Progenitor cell of endocrine pancreas (in vitro differentiated cells): ENCODE results near the gene NETO2. TPM values are rescaled to one million over a fixed set of nuclear protein-coding genes. Genes with fewer than 3 reads are reported as not detected.
A peak's percentile ranks its signal among the peaks of the same experiment; 100 is the strongest.

Experiments used
- DNase-seq: peaks from one replicate; pipeline ENCODE4 v3.0.0; 2021; ENCODE audit warnings: low spot score; ENCODE audit not compliant: unreplicated experiment
- H3K27ac Mint-ChIP-seq: 2 replicates; pipeline ENCODE4 v1.8.0; 2021; ENCODE audit warnings: mild to moderate bottlenecking, moderate library complexity, mixed read lengths
- H3K27me3 Mint-ChIP-seq: 2 replicates; pipeline ENCODE4 v1.8.0; 2021; ENCODE audit warnings: mixed read lengths
- H3K36me3 Mint-ChIP-seq: 2 replicates; pipeline ENCODE4 v1.8.0; 2022; ENCODE audit warnings: mixed read lengths; ENCODE audit not compliant: insufficient read depth
- H3K4me1 Mint-ChIP-seq: 2 replicates; pipeline ENCODE4 v1.8.0; 2021; ENCODE audit warnings: low read depth, mixed read lengths
- H3K4me3 Mint-ChIP-seq: 2 replicates; pipeline ENCODE4 v1.8.0; 2021; ENCODE audit warnings: low read depth, mild to moderate bottlenecking, moderate library complexity, mixed read lengths
- H3K9me3 Mint-ChIP-seq: 2 replicates; pipeline ENCODE4 v1.8.0; 2021; ENCODE audit warnings: low read depth, mixed read lengths
- CTCF ChIP-seq: fragments of 200-600 bp; sonication (generic); IDR thresholded peaks from one replicate; pipeline ENCODE4 v1.5.0; 2021; ENCODE audit warnings: antibody characterized with exemption, mild to moderate bottlenecking; ENCODE audit not compliant: unreplicated experiment
- total RNA-seq: library from RNA; stranded (reverse); gene quantifications from 2 replicates; pipeline ENCODE4 v1.2.1, GENCODE V29; 2021

The NETO2 gene
- total RNA-seq, 1 donor from 2014 or later, result 55.2 TPM

GRCh38 chr16:47069313-47069712 is 74.4 kb downstream of the NETO2 start:
- Mint-ChIP-seq H3K4me1 (peaks cover 12% of the 10 kb centered on the region), H3K4me3 (no peak overlapping the region), H3K27ac (no peak overlapping the region), H3K36me3 (no peaks in the 10 kb centered on the region), H3K27me3 (peaks cover 8% of the 10 kb centered on the region), H3K9me3 (peaks cover 4% of the 10 kb centered on the region)
- DNase-seq, result no peak
- no peak for TF ChIP-seq CTCF

GRCh38 chr16:47067203-47067602 is 76.5 kb downstream of the NETO2 start:
- H3K4me1 Mint-ChIP-seq, result peaks cover 12% of the 10 kb centered on the region
- no peak overlapping the region for H3K4me3 Mint-ChIP-seq
- no peak overlapping the region for H3K27ac Mint-ChIP-seq
- peaks cover 8% of the 10 kb centered on the region for H3K27me3 Mint-ChIP-seq
- H3K36me3 Mint-ChIP-seq, result no peaks in the 10 kb centered on the region
- DNase-seq, result no peak
- no peak for TF ChIP-seq CTCF
- H3K9me3 Mint-ChIP-seq, result peaks cover 5% of the 10 kb centered on the region

- peaks cover 8% of the 10 kb centered on the region for H3K27me3 Mint-ChIP-seq
- H3K27ac Mint-ChIP-seq, result peak overlapping the region; percentile 23
- H3K4me3 Mint-ChIP-seq, result no peak overlapping the region
- H3K36me3 Mint-ChIP-seq, result no peaks in the 10 kb centered on the region
- DNase-seq, result no peak
- no peak for TF ChIP-seq CTCF
- peaks cover 12% of the 10 kb centered on the region for H3K4me1 Mint-ChIP-seq
- H3K9me3 Mint-ChIP-seq, result peaks cover 3% of the 10 kb centered on the region
Observed at GRCh38 chr16:47065766-47066688, 77.7 kb downstream of the NETO2 start.

- Mint-ChIP-seq H3K27ac (no peak overlapping the region), H3K36me3 (no peaks in the 10 kb centered on the region), H3K4me1 (peaks cover 12% of the 10 kb centered on the region), H3K27me3 (peaks cover 8% of the 10 kb centered on the region), H3K4me3 (no peak overlapping the region), H3K9me3 (peaks cover 3% of the 10 kb centered on the region)
- no peak for TF ChIP-seq CTCF
- no peak for DNase-seq
Observed at GRCh38 chr16:47064775-47065174, 79.0 kb downstream of the NETO2 start.

- no peak for DNase-seq
- Mint-ChIP-seq H3K9me3 (peaks cover 3% of the 10 kb centered on the region), H3K36me3 (no peaks in the 10 kb centered on the region), H3K27ac (no peak overlapping the region), H3K4me1 (peaks cover 12% of the 10 kb centered on the region), H3K4me3 (no peak overlapping the region), H3K27me3 (peaks cover 6% of the 10 kb centered on the region)
- TF ChIP-seq CTCF, result no peak
Observed at GRCh38 chr16:47063011-47063724, 80.6 kb downstream of the NETO2 start.
